Endothelial cell of umbilical vein (primary cell): ENCODE results near the gene XPNPEP2. TPM values are rescaled to one million over a fixed set of nuclear protein-coding genes. Genes with fewer than 3 reads are reported as not detected.

Experiments
- BruUV-seq: library from RNA; stranded (reverse); fragments of 400-500 nt; replicated peaks from 2 replicates; lab custom pipeline; 2021; lab: Mats Ljungman, UMichigan
- CTCF ChIA-PET: fragments of 300-600, 350-600 bp; sonication (Branson Sonifier 250); formaldehyde crosslinking; loops from one replicate; lab custom pipeline; 2021; ENCODE audit warnings: antibody characterized with exemption, inconsistent platforms; lab: Charles Lee
- POLR2A ChIA-PET: fragments of 300-600, 350-600 bp; sonication (Branson Sonifier 250); formaldehyde crosslinking; loops from one replicate; lab custom pipeline; 2021; ENCODE audit warnings: antibody characterized with exemption, inconsistent platforms; lab: Charles Lee
- DNase-seq: peaks from one replicate; pipeline ENCODE4 v3.0.0-alpha.2; 2011; ENCODE audit warnings: low read depth, low spot score
- FAIRE-seq: peaks from 2 replicates; lab custom pipeline; 2011; peaks lifted over from hg19 to GRCh38; lab: Jason Lieb, UNC
- H2AFZ ChIP-seq: 2 replicates; pipeline ENCODE4 v1.6.0; 2012; ENCODE audit warnings: low read depth, low read length, control low read depth, inconsistent platforms
- H3K27ac ChIP-seq: 2 replicates; pipeline ENCODE4 v1.5.1; 2011; ENCODE audit warnings: low read depth, mild to moderate bottlenecking, control low read depth, low read length, moderate library complexity; ENCODE audit not compliant: insufficient read depth
- H3K27me3 ChIP-seq, 2 experiments: 2 replicates each; pipeline versions ENCODE4 v1.6.0 to v1.6.1; 2011; ENCODE audit warnings: low read length in 2 of 2, mixed read lengths in 1 of 2; ENCODE audit not compliant: control insufficient read depth in 2 of 2, insufficient read depth in 2 of 2
- H3K36me3 ChIP-seq, 2 experiments: 2 replicates in 1 of 2; 3 replicates in 1 of 2; pipeline ENCODE4 v1.5.1; 2011; ENCODE audit warnings: low read length in 2 of 2, mild to moderate bottlenecking in 1 of 2, moderate library complexity in 1 of 2; ENCODE audit not compliant: control insufficient read depth in 2 of 2, insufficient read depth in 2 of 2; ENCODE audit errors: extremely low read depth in 1 of 2
- H3K4me1 ChIP-seq: 3 replicates; pipeline ENCODE4 v1.5.1; 2011; ENCODE audit warnings: mild to moderate bottlenecking, low read length; ENCODE audit not compliant: control insufficient read depth, insufficient read depth; ENCODE audit errors: extremely low read depth
- H3K4me2 ChIP-seq: 2 replicates; pipeline ENCODE4 v1.6.1; 2011; ENCODE audit warnings: low read length, control low read depth, mixed read lengths; ENCODE audit not compliant: insufficient read depth
- H3K4me3 ChIP-seq, 3 experiments: fragments of 200-600 bp in 1 of 3; sonication (generic), shearing (Covaris generic) in 1 of 3; replicated peaks in 1 of 3; 2 replicates each; pipeline ENCODE4 v1.5.1; 2011 to 2016; ENCODE audit warnings: control low read depth in 3 of 3, low read length in 3 of 3, mild to moderate bottlenecking in 2 of 3, inconsistent platforms in 1 of 3, low read depth in 1 of 3, moderate library complexity in 1 of 3; ENCODE audit not compliant: insufficient read depth in 1 of 3
- H3K79me2 ChIP-seq: 2 replicates; pipeline ENCODE4 v1.6.0; 2012; ENCODE audit warnings: low read length, inconsistent platforms; ENCODE audit not compliant: control insufficient read depth, insufficient read depth
- H3K9ac ChIP-seq: replicated peaks from 2 replicates; pipeline ENCODE3; 2011; ENCODE audit warnings: low read length, control low read depth; ENCODE audit not compliant: insufficient read depth; ENCODE audit errors: extremely low read depth
- H3K9me1 ChIP-seq: replicated peaks from 3 replicates; pipeline ENCODE4 v1.6.0; 2011; ENCODE audit warnings: mild to moderate bottlenecking, low read length; ENCODE audit not compliant: control insufficient read depth, insufficient read depth; ENCODE audit errors: extremely low read depth
- H3K9me3 ChIP-seq: replicated peaks from 2 replicates; pipeline ENCODE4 v1.5.1; 2012; ENCODE audit warnings: low read length, inconsistent platforms; ENCODE audit not compliant: control insufficient read depth, insufficient read depth
- H4K20me1 ChIP-seq: replicated peaks from 2 replicates; pipeline ENCODE3; 2011; ENCODE audit warnings: mild to moderate bottlenecking, low read length; ENCODE audit not compliant: control insufficient read depth, insufficient read depth; ENCODE audit errors: extremely low read depth
- EZH2 ChIP-seq: IDR thresholded peaks from 2 replicates; pipeline ENCODE4 v1.6.1; 2012; ENCODE audit warnings: borderline replicate concordance, low read depth, mild to moderate bottlenecking, moderate library complexity, low read length, inconsistent platforms; ENCODE audit not compliant: severe bottlenecking
- FOS ChIP-seq: IDR thresholded peaks from 2 replicates; pipeline ENCODE4 v1.6.1; 2011; ENCODE audit warnings: mild to moderate bottlenecking, low read length, moderate library complexity, borderline replicate concordance; ENCODE audit not compliant: insufficient read depth
- GATA2 ChIP-seq: IDR thresholded peaks from 2 replicates; pipeline ENCODE4 v1.7.0; 2011; ENCODE audit warnings: low read depth, mild to moderate bottlenecking, moderate library complexity, mixed read lengths, low read length; ENCODE audit not compliant: insufficient read length, insufficient read depth
- JUN ChIP-seq: IDR thresholded peaks from 2 replicates; pipeline ENCODE4 v1.6.1; 2011; ENCODE audit warnings: borderline replicate concordance, low read depth; ENCODE audit not compliant: insufficient read length, insufficient read depth
- MAX ChIP-seq: IDR thresholded peaks from 2 replicates; pipeline ENCODE4 v1.6.1; 2011; ENCODE audit not compliant: insufficient read depth, insufficient read length
- MYC ChIP-seq: IDR thresholded peaks from one replicate; pipeline ENCODE4 v1.6.1; 2011; ENCODE audit warnings: mild to moderate bottlenecking, low read depth, low read length
- POLR2A ChIP-seq: IDR thresholded peaks from 2 replicates; pipeline ENCODE4 v1.6.1; 2012; ENCODE audit warnings: low read depth, mild to moderate bottlenecking, control low read depth, low read length
- POLR2AphosphoS5 ChIP-seq: IDR thresholded peaks from 2 replicates; pipeline ENCODE4 v1.6.1; 2012; ENCODE audit warnings: low read depth, mild to moderate bottlenecking, control low read depth, low read length, moderate library complexity; ENCODE audit not compliant: insufficient read depth
- dilution Hi-C: fragments of 300-500 bp; cut with MboI; formaldehyde crosslinking; loops from one replicate; pipeline ENCODE4 v1.15.0; 2019; ENCODE audit warnings: low sequenced_read_pairs; ENCODE audit not compliant: extremely low pct_ligation_motif_present
- intact Hi-C: fragments of 100-400 bp; cut with micrococcal nuclease; formaldehyde crosslinking; loops from one replicate; pipeline ENCODE4 v1.10.0; 2022
- polyA plus RNA-seq, 4 experiments: library from polyadenylated mRNA; depleted of rRNA in 3 of 4; stranded (reverse) in 3 of 4; unstranded in 1 of 4; fragments of >200 nt; gene quantifications; 2 replicates each; pipeline versions ENCODE4 v1.2.1 to v1.2.3, GENCODE V29; 2011 to 2012; ENCODE audit warnings: missing spikeins in 1 of 4
- total RNA-seq: library from RNA; stranded (reverse); gene quantifications from 2 replicates; pipeline ENCODE4 v1.2.3, GENCODE V29; 2021
- TF ChIP-seq, protein P1 (sequence below), 2 donors: IDR thresholded peaks; 1 replicate in 1 of 2; 2 replicates in 1 of 2; pipeline ENCODE4 v1.5.1; 2011; ENCODE audit warnings: low read length in 2 of 2, mild to moderate bottlenecking in 2 of 2, moderate library complexity in 2 of 2, control low read depth in 1 of 2, inconsistent platforms in 1 of 2, low read depth in 1 of 2; ENCODE audit not compliant: insufficient read depth in 1 of 2; ENCODE audit errors: extremely low read depth in 1 of 2

Gene XPNPEP2
- total and polyA plus RNA-seq, 2 donors (not counting 3 experiments of a cell fraction or from before 2014, with no cell fraction given): 0.04 TPM; not detected in 1

- no peak overlapping the region for H3K9ac ChIP-seq
- no peak overlapping the region for H3K27ac ChIP-seq
- no peak overlapping the region for H2AFZ ChIP-seq
- ChIA-PET CTCF (no interaction called here), POLR2A (no interaction called here)
- H3K4me2 ChIP-seq: no peak overlapping the region
- no peaks in the 10 kb centered on the region for H3K9me1 ChIP-seq
- H3K4me3 ChIP-seq: no peak overlapping the region
- intact Hi-C loops: no loop called here
- TF ChIP-seq GATA2 (no peak), POLR2A (no peak), MYC (no peak), POLR2AphosphoS5 (no peak), MAX (no peak), FOS (no peak), JUN (no peak), EZH2 (no peak)
- TF ChIP-seq, protein P1, sequence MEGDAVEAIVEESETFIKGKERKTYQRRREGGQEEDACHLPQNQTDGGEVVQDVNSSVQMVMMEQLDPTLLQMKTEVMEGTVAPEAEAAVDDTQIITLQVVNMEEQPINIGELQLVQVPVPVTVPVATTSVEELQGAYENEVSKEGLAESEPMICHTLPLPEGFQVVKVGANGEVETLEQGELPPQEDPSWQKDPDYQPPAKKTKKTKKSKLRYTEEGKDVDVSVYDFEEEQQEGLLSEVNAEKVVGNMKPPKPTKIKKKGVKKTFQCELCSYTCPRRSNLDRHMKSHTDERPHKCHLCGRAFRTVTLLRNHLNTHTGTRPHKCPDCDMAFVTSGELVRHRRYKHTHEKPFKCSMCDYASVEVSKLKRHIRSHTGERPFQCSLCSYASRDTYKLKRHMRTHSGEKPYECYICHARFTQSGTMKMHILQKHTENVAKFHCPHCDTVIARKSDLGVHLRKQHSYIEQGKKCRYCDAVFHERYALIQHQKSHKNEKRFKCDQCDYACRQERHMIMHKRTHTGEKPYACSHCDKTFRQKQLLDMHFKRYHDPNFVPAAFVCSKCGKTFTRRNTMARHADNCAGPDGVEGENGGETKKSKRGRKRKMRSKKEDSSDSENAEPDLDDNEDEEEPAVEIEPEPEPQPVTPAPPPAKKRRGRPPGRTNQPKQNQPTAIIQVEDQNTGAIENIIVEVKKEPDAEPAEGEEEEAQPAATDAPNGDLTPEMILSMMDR (IDR thresholded peaks at IDR 0.05; ENCODE audit: extremely low read depth in 1 of 2, insufficient read depth in 1 of 2, low read depth in 1 of 2, low read length in 2 of 2): no peak
- dilution Hi-C loops: no loop called here
- H4K20me1 ChIP-seq: no peaks in the 10 kb centered on the region
- H3K27me3 ChIP-seq: no peaks in the 10 kb centered on the region
- FAIRE-seq: no peak
- no peaks in the 10 kb centered on the region for H3K4me1 ChIP-seq
- no peaks in the 10 kb centered on the region for H3K79me2 ChIP-seq
- no TSS peak for BruUV-seq
- H3K36me3 ChIP-seq: no peaks in the 10 kb centered on the region
- DNase-seq: no peak
- no peaks in the 10 kb centered on the region for H3K9me3 ChIP-seq
Observed at GRCh38 chrX:129768586-129769466, 30.0 kb downstream of the XPNPEP2 start.
